Stomach (tissue), 4 donors: ENCODE data around the gene CKMT2.
"Not testable (repeated sequence)": the region's sequence is repeated elsewhere in the genome, so short reads cannot be mapped to it uniquely, and the experiment has no call there.

Experiments used
- CTCF ChIP-seq, 7 experiments: fragments of 450-650 bp in 4 of 7; fragments of 200-600 bp in 3 of 7; sonication (generic) in 3 of 7; IDR thresholded peaks; one replicate each; pipeline ENCODE4 v1.5.1; 2016 to 2019; ENCODE audit warnings: antibody characterized with exemption in 7 of 7, control low read depth in 2 of 7, mild to moderate bottlenecking in 1 of 7
- POLR2A ChIP-seq, 4 donors: fragments of 450-650 bp; IDR thresholded peaks; one replicate each; pipeline ENCODE4 v1.6.1; 2016; ENCODE audit warnings: antibody characterized with exemption in 4 of 4, control low read depth in 2 of 4, mild to moderate bottlenecking in 1 of 4, moderate library complexity in 1 of 4
- POLR2AphosphoS5 ChIP-seq, 3 donors: sonication (generic); formaldehyde crosslinking; IDR thresholded peaks; one replicate each; pipeline ENCODE4 v1.6.1; 2016; ENCODE audit warnings: antibody characterized with exemption in 3 of 3

GRCh38 chr5:81270394-81271027 lies 37.4 kb downstream of the CKMT2 start:
- not testable (repeated sequence) for TF ChIP-seq CTCF, POLR2A, POLR2AphosphoS5 (IDR thresholded peaks at IDR 0.05)
